Activated naive CD4-positive, alpha-beta T cell treated with Interleukin-2 at 50 U/mL for 16 hours (primary cell): Measurements from ENCODE around the gene DPAGT1.
A peak's percentile ranks its signal among the peaks of the same experiment; 100 is the strongest.

Experiments used
- DNase-seq: peaks from one replicate; pipeline ENCODE4 v3.0.0-alpha.2; 2020

Gene DPAGT1

DNA sequence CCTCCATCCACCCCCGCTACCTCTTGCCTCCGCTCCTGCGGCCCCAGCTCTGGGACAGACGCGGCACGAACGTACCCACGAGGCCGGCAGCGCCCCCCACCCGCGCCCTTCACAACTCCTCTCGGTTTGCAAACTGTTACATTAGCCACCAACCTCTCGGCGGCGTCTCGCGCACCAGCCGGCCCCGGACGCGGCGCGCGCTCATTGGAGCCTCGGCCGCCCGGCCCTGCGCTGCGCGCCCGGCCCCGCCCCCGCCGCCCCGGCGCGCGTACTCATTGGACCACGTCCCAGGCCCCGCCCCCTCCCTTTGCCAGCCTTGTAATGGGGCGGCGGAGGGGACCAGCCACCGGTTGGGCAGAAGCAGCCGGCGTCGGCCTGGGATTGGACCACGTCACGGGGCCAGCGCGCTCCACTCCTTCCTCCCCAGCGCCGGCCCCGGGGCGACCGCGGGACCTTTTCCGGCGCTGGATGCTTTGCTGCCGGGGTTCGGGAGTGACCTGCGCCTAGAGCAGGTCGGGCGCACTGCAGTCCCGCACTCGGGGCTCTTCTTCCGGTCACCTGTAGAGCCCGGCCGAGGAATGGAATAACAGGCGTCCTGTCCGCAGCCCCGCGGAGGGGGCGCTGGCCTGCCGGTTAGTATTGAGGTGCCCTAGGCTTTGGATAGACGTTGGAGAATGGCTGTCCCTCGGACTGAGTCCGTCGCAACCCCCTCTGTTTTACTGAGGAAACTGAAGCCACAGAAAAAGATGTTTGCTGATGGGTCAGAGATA, 44.5 kb downstream of the DPAGT1 start, which contains the start of gene HYOU1:
HYOU1 (minus strand) TSS at position 206 of the 770 bp plus-strand sequence. CDS start 1,045 bp downstream, outside the sequence.
- peak; percentile 98 for DNase-seq

DNA sequence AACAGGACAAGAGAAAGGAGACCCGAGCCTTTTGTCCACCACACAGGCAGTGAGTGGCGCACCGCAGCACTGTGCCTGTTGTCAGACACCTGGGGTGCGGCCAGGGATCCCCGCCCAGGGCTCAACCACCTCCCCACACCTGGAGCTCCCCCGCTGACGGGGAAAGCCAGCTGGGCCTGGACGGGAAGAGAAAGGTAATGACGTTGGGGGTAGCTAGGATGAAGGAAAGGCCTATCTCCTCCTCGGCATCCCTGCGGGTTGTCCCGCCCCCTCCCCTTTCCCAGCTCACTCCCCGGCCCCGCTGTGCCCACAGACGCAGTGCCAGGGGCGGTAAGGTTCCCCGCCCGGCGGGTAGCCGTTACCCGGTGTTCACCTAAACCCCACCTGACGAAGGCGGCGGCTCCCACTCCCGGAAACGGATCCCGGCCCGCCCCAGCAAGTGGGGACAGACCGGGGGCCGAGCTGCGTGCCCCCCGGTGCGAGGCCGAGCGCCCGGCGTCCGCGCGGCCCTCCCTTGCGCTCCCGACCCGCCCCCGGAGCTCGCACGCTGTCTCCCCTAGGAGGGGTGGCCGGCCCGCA, 45.1 kb downstream of the DPAGT1 start:
- peak; percentile 50 for DNase-seq

DNA sequence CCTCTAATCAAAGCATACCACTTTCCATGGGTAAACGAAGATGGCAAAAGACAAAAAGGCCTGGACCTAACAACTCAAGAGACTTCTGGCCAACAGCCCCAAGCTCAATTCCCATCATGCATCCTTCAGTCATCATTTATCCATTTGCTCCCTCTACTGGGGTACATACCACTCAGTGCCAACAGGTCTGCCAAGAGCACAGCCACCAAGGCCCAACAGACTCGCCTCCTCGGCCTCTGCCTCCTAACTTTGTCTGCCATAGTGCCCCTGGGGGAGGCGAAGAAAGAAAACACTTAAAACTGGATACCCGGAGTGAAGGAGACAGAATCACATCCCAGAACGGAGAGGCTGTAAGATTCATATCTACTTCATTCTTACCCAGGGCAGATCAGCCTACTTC, 45.8 kb downstream of the DPAGT1 start:
- DNase-seq, result peak; percentile 8

DNA sequence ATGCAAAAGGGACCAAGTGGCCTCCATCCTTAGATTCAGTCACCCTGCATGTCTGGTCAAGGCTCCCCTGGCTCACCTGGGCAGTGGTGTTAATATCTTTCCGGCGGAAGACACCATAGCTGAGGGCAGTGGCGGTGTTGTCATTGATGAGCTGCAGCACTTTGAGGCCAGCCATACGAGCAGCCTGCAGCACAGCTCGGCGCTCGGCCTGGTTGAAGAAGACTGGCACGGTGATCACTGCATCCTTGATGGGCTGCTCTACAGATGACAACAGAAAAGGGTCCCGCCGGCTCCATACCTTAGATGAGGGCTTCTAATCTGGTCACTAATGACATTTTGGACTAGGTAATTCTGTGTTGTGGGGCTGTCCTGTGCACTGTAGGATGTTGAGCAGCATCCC, 47.2 kb downstream of the DPAGT1 start:
- no peak for DNase-seq

DNA sequence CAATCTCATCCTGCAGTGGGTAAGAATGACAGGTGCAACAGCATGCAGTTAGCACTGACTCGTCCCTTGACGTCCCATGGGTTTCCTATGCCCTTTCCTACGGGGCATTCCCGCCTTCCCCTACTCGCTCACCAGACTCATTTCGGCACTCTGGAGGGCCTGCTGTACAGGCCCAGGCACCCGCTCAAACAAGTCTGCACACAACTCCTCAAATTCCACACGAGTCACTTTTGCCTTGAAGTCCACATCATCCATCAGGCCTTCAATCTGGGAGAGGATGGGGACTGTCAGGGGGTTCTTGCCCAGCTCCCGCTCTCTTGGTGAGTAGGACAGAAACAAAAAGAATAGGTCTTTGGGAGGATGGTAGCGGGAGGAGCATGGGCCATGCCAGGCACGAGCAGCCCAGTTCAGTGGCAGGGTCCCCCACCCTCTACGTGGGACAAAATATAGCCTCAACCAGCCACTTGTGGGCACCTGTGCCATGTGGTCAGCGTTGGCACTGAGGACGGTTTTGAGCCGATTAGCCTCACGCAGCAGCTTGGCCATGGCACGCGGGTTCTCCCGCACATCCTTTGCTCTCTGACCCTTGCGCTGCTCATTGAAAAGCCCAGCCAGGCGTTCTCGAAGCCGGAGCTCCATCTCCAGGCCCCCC, 49.4 kb downstream of the DPAGT1 start:
- DNase-seq, result no peak

DNA sequence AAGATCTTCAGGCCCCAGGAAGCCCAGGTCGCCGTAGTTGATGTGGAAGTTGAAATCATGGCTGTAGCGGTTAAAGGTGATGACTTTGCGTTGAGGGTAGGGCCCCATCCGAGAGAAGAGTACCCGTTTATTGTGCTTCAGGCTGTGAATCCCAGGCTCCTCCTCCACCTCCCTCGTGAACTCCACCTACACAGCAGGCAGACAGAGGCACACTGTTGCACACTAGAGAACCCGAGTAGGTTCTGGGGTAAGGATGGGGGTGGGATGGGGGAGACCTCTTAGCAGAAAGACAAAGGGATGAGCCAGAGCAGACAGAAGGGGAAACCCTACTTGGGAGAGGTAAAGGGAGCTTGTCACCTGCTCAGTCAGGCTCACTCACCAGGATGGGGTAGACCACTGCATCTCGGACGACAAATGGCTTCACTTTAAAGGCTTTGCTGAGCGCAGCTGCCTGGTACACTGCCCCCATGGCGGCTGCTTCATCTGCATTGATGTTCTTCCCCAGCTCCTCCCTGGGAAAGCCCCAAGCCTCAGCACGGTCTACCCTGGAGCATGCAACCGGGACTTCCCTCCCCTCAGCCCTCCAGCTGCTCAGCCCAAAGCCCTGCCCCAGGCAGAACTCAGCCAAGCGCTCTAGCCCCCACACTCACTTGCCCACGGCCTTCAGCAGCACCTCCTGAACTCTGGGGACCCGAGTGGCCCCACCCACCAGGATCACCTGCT, 50.1 kb downstream of the DPAGT1 start:
- peak; percentile 35 for DNase-seq

DNA sequence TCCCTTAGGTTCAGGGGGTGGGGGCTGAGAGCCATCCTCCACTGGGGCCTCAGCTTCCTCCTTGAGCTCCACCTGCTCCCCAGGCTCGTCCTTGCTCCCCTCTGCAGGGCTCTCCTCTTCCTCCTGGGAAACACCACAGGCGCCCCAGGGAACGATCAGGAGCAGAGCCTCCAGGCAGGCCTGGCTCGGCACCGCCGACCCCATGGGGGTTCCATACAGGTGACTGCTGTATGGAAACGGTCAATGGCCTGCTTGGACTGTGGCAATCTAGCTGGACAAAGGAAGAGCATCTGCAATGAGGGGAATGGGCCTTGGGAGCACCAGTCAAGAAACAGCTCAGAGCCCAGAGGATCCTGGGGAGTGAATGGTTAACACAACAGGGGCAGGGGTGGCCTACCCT, 52.6 kb downstream of the DPAGT1 start:
- DNase-seq, result no peak

DNA sequence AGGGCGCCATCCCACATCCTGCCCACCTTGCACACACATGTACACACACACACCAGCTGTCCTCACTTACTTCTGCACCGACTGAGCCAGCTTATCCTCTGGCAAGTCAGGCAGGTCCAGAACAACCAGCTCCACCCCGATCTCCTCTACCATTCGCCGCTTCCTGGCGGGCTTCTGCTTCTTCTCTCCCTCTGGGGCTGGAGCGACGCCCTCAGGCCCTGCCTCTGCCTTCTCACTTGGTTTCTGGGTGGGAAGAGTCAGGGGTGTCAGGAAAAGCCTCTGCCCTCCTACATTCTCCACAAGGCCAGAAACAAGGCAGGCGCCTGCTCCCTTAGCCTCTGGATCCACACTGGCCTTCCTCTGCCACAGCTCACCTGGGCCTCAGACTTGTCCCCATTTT, 53.0 kb downstream of the DPAGT1 start:
- no peak for DNase-seq

DNA sequence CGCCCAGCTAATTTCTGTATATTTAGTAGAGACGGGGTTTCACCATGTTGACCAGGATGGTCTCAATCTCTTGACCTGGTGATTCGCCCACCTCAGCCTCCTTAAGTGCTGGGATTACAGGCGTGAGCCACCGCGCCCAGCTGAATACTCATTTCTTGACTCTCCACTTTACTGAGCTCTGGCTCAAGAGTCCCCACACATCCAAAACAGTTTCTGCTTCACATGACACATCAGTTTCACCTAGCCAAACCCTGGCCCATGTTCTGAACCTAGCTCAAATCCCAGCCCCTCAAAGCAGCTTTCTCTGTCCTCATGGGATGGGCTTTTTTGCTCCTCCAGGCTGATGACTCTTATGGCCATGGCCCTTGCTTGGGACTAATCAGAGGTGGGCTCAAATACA, 54.4 kb downstream of the DPAGT1 start:
- no peak for DNase-seq
